Measurements from ENCODE around the gene PRSS38. TPM values are rescaled to one million over a fixed set of nuclear protein-coding genes. Genes with fewer than 3 reads are reported as not detected.

Gene PRSS38
- total RNA-seq, 1 donor from 2014 or later = not detected

- H3K27me3 ChIP-seq = no peaks in the 10 kb centered on the region
- peaks cover 3 to 10% of the 10 kb centered on the region in 2 donors for H3K4me1 ChIP-seq
- DNase-seq (ENCODE audit: low spot score in 2 of 2) = no peak
- H3K4me3 ChIP-seq = no peak overlapping the region
- intact Hi-C loops (cut with DNase I) = no loop called here
- H3K27ac ChIP-seq = no peak overlapping the region
- no peaks in the 10 kb centered on the region for H3K9me3 ChIP-seq
- peaks cover 25 to 54% of the 10 kb centered on the region in 2 donors for H3K36me3 ChIP-seq
- TF ChIP-seq, protein P1, sequence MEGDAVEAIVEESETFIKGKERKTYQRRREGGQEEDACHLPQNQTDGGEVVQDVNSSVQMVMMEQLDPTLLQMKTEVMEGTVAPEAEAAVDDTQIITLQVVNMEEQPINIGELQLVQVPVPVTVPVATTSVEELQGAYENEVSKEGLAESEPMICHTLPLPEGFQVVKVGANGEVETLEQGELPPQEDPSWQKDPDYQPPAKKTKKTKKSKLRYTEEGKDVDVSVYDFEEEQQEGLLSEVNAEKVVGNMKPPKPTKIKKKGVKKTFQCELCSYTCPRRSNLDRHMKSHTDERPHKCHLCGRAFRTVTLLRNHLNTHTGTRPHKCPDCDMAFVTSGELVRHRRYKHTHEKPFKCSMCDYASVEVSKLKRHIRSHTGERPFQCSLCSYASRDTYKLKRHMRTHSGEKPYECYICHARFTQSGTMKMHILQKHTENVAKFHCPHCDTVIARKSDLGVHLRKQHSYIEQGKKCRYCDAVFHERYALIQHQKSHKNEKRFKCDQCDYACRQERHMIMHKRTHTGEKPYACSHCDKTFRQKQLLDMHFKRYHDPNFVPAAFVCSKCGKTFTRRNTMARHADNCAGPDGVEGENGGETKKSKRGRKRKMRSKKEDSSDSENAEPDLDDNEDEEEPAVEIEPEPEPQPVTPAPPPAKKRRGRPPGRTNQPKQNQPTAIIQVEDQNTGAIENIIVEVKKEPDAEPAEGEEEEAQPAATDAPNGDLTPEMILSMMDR (IDR thresholded peaks at IDR 0.05) = no peak
Measured at GRCh38 chr1:227771771-227772170, 43.7 kb upstream of the PRSS38 start.

- DNase-seq (ENCODE audit: low spot score in 2 of 2) = no peak
Measured at GRCh38 chr1:227773558-227773957, 41.9 kb upstream of the PRSS38 start.

DNA sequence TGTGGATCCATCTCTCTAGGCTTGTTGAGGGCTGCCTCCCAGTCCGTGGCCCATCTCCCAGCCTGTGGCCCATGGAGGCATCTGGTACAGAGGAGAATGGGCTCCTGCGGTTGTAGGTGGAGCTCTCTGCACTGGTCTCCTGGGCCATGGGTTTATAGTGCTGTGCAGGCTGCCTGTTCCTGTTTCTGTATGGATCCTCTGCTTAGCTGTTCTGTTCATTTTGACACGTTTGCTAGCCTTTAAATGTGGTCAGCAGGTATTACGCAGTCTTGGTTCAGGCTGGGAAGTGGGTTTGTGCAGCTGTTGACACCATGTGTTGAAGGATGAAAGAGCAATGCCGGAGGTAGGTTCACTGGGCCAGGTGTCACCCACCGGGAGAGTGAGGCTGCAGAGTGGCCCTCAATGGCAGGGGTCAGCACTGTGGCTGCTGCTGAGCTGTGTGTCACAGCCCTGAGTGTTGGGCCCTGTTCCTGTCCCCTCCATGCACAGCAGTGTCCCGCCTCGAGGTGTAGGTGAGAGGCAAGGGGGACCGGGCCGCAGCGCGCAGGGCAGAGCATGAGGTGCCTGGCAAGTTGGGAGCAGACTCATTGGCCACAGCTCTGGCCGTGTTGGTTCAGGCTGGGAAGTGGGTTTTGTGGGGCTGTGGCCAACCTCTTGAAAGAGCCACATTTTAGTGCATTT lies 41.3 kb upstream of the PRSS38 start:
- TF ChIP-seq, protein P1 (IDR thresholded peaks at IDR 0.05) = no peak
- H3K4me3 ChIP-seq = no peak overlapping the region
- H3K4me1 ChIP-seq = peaks cover 3 to 10% of the 10 kb centered on the region in 2 donors
- intact Hi-C loops (cut with DNase I) = no loop called here
- H3K9me3 ChIP-seq = no peaks in the 10 kb centered on the region
- peak overlapping the region in 1 of 2 donors; percentile 27 for H3K27ac ChIP-seq
- H3K27me3 ChIP-seq = no peaks in the 10 kb centered on the region
- peaks cover 5 to 29% of the 10 kb centered on the region in 2 donors for H3K36me3 ChIP-seq
- DNase-seq (ENCODE audit: low spot score in 2 of 2) = no peak

More at GRCh38 chr1:227773558-227773957, 41.9 kb upstream of the PRSS38 start:
- H3K36me3 ChIP-seq = peaks cover 11 to 36% of the 10 kb centered on the region in 2 donors
- H3K9me3 ChIP-seq = no peaks in the 10 kb centered on the region
- no peaks in the 10 kb centered on the region for H3K27me3 ChIP-seq
- TF ChIP-seq, protein P1 (IDR thresholded peaks at IDR 0.05) = no peak
- no peak overlapping the region for H3K27ac ChIP-seq
- H3K4me3 ChIP-seq = no peak overlapping the region
- peaks cover 3 to 10% of the 10 kb centered on the region in 2 donors for H3K4me1 ChIP-seq
- intact Hi-C loops (cut with DNase I) = no loop called here

DNA sequence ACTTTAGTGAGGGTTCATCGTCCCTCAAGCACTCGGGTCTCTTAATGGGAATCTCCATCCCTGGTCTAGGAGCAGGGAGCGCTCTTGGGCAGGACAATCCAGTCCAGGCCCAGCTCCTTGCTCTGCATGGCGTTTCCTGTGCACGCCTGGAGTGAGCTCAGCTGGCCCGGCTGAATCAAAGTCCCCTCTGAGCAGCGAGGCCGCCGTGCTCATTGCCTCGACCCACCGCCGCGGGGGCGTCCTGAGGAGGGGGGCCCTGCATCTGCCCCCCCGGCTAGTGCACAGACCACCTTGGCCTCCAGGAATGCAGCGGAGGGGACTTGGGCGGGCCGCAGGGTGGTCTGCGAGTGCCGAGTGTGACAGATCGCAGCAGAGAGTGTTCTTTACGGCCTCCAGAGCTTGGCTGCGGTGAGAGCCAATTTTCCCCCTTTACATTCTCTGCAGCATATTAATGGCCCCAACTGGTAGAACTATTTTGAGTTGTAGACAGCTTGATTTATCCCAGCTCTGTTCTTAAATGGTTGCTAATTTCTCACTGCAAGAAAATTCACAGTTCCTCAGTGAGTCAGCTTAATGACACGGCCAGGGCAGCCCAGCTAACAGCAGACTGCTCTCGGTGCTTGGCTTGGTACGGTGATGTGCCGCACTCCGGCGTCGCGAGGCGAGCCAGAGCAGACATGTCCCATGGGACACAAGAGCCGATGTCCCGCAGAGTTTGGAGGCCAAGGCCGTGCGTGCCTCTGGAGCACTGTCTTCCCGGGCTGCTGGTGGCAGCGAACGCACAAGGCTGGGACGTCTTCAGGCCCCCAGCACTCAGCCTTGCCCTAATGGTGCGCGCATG lies 40.4 kb upstream of the PRSS38 start:
- Histone ChIP-seq H3K36me3 (peaks cover 1 to 22% of the 10 kb centered on the region in 2 donors), H3K27me3 (no peaks in the 10 kb centered on the region), H3K4me3 (peak overlapping the region in 1 of 2 donors; percentile 37), H3K4me1 (peaks cover 3 to 10% of the 10 kb centered on the region in 2 donors), H3K27ac (peak overlapping the region in 1 of 2 donors; percentile 27), H3K9me3 (no peaks in the 10 kb centered on the region)
- intact Hi-C loops (cut with DNase I) = no loop called here
- TF ChIP-seq, protein P1 (IDR thresholded peaks at IDR 0.05) = no peak
- DNase-seq (ENCODE audit: low spot score in 2 of 2) = no peak

GRCh38 chr1:227775841-227776240 lies 39.6 kb upstream of the PRSS38 start:
- TF ChIP-seq, protein P1 (IDR thresholded peaks at IDR 0.05) = no peak
- intact Hi-C loops (cut with DNase I) = no loop called here
- Histone ChIP-seq H3K36me3 (peaks cover 0 to 20% of the 10 kb centered on the region in 2 donors), H3K4me3 (no peak overlapping the region), H3K27ac (no peak overlapping the region), H3K9me3 (no peaks in the 10 kb centered on the region), H3K27me3 (no peaks in the 10 kb centered on the region), H3K4me1 (peaks cover 3 to 10% of the 10 kb centered on the region in 2 donors)
- no peak for DNase-seq (ENCODE audit: low spot score in 2 of 2)
